DND-41 (cell line): Measurements from ENCODE around the gene FAAP100.
A peak's percentile ranks its signal among the peaks of the same experiment; 100 is the strongest.

Experiments
- ATAC-seq: fragments of 200-7000 bp; cut with Tn5 transposase; 3 replicates; pipeline ENCODE4 v1.9.1; 2021; ENCODE audit warnings: low read depth; ENCODE audit not compliant: insufficient read depth
- DNase-seq: peaks from one replicate; pipeline ENCODE4 v3.0.0-alpha.2; 2020
- H2AFZ ChIP-seq: 2 replicates; pipeline ENCODE4 v1.6.0; 2012; ENCODE audit warnings: low read depth, low read length
- H3K27ac ChIP-seq: 2 replicates; pipeline ENCODE4 v1.5.1; 2012; ENCODE audit warnings: low read length, inconsistent platforms
- H3K27me3 ChIP-seq: fragments of 200-600 bp; sonication (generic); 2 replicates; pipeline ENCODE4 v1.6.0; 2012; ENCODE audit warnings: low read length, mild to moderate bottlenecking, inconsistent platforms; ENCODE audit not compliant: insufficient read depth, poor library complexity
- H3K36me3 ChIP-seq: 2 replicates; pipeline ENCODE4 v1.5.1; 2012; ENCODE audit warnings: low read length, inconsistent platforms; ENCODE audit not compliant: insufficient read depth
- H3K4me1 ChIP-seq: 2 replicates; pipeline ENCODE4 v1.5.1; 2012; ENCODE audit warnings: mild to moderate bottlenecking, low read length; ENCODE audit not compliant: insufficient read depth
- H3K4me2 ChIP-seq: 2 replicates; pipeline ENCODE4 v1.6.0; 2012; ENCODE audit warnings: mild to moderate bottlenecking, moderate library complexity, low read length, inconsistent platforms; ENCODE audit not compliant: insufficient read depth
- H3K4me3 ChIP-seq, 2 experiments: fragments of 200-600 bp in 1 of 2; shearing (Covaris generic) in 1 of 2; 2 replicates each; pipeline ENCODE4 v1.5.1; 2012 to 2016; ENCODE audit warnings: inconsistent platforms in 2 of 2, low read length in 2 of 2, mild to moderate bottlenecking in 2 of 2, low read depth in 1 of 2, moderate library complexity in 1 of 2
- H3K79me2 ChIP-seq: 2 replicates; pipeline ENCODE4 v1.6.0; 2012; ENCODE audit warnings: low read length, inconsistent platforms; ENCODE audit not compliant: insufficient read depth
- H3K9ac ChIP-seq: 2 replicates; pipeline ENCODE4 v1.6.0; 2012; ENCODE audit warnings: low read depth, mild to moderate bottlenecking, inconsistent platforms, low read length, moderate library complexity
- H3K9me3 ChIP-seq: 2 replicates; pipeline ENCODE4 v1.5.1; 2012; ENCODE audit warnings: low read length, moderate library complexity, mild to moderate bottlenecking, inconsistent platforms; ENCODE audit not compliant: insufficient read depth, severe bottlenecking
- H4K20me1 ChIP-seq: 2 replicates; pipeline ENCODE4 v1.6.0; 2012; ENCODE audit warnings: low read length; ENCODE audit not compliant: insufficient read depth
- CTCF ChIP-seq: IDR thresholded peaks from 2 replicates; pipeline ENCODE4 v1.5.1; 2012; ENCODE audit warnings: borderline replicate concordance, low read length, moderate library complexity, mild to moderate bottlenecking; ENCODE audit not compliant: poor library complexity, severe bottlenecking; ENCODE audit errors: extremely low read depth
- EZH2 ChIP-seq: IDR thresholded peaks from 3 replicates; pipeline ENCODE4 v1.6.1; 2012; ENCODE audit warnings: borderline replicate concordance, low read depth, mild to moderate bottlenecking, moderate library complexity, low read length, inconsistent platforms; ENCODE audit not compliant: severe bottlenecking

FAAP100 gene

GRCh38 chr17:81549826-81550225 lies 2.3 kb downstream of the FAAP100 start:
- Histone ChIP-seq H3K36me3 (peaks cover 63% of the 10 kb centered on the region), H3K4me3 (no peak overlapping the region), H3K9me3 (no peaks in the 10 kb centered on the region), H3K4me1 (peaks cover 44% of the 10 kb centered on the region), H3K4me2 (peak overlapping the region; percentile 98; the same call in 1 of the 2 replicates), H3K79me2 (peaks cover 40% of the 10 kb centered on the region), H3K27me3 (no peaks in the 10 kb centered on the region), H4K20me1 (peaks cover 26% of the 10 kb centered on the region), H3K27ac (no peak overlapping the region), H2AFZ (no peak overlapping the region), H3K9ac (0 out of 2 replicates have a peak overlapping the region, but pooled peaks have one; percentile 10)
- ATAC-seq (no peak), DNase-seq (no peak)
- TF ChIP-seq CTCF (no peak), EZH2 (no peak)

GRCh38 chr17:81549031-81549557 lies 3.1 kb downstream of the FAAP100 start:
- Histone ChIP-seq H3K36me3 (peaks cover 69% of the 10 kb centered on the region), H4K20me1 (peaks cover 26% of the 10 kb centered on the region), H3K4me1 (peaks cover 39% of the 10 kb centered on the region)

GRCh38 chr17:81547614-81547982 lies 4.6 kb downstream of the FAAP100 start:
- ATAC-seq, result no peak
- H4K20me1 ChIP-seq, result peaks cover 24% of the 10 kb centered on the region
- peaks cover 84% of the 10 kb centered on the region for H3K36me3 ChIP-seq
- no peak overlapping the region for H3K9ac ChIP-seq
- TF ChIP-seq CTCF (no peak), EZH2 (no peak)
- no peak overlapping the region for H3K4me2 ChIP-seq
- no peak for DNase-seq
- H3K27me3 ChIP-seq, result no peaks in the 10 kb centered on the region
- H3K4me1 ChIP-seq, result peaks cover 27% of the 10 kb centered on the region
- H2AFZ ChIP-seq, result no peak overlapping the region
- H3K4me3 ChIP-seq, result no peak overlapping the region
- peaks cover 36% of the 10 kb centered on the region for H3K79me2 ChIP-seq
- H3K27ac ChIP-seq, result no peak overlapping the region
- H3K9me3 ChIP-seq, result no peaks in the 10 kb centered on the region

More at GRCh38 chr17:81549031-81549557, 3.1 kb downstream of the FAAP100 start:
- Histone ChIP-seq H2AFZ (no peak overlapping the region), H3K9me3 (no peaks in the 10 kb centered on the region), H3K27ac (no peak overlapping the region), H3K27me3 (no peaks in the 10 kb centered on the region), H3K4me3 (no peak overlapping the region), H3K4me2 (peak overlapping the region; percentile 23; the same call in 1 of the 2 replicates), H3K9ac (no peak overlapping the region), H3K79me2 (peaks cover 40% of the 10 kb centered on the region)
- TF ChIP-seq CTCF, result no peak
- TF ChIP-seq EZH2, result no peak
- ATAC-seq (no peak), DNase-seq (no peak)
